Natural killer cell (primary cell): Measurements from ENCODE around the gene FAF1. TPM values are rescaled to one million over a fixed set of nuclear protein-coding genes. Genes with fewer than 3 reads are reported as not detected.

Source experiments
- ATAC-seq, 3 donors: fragments of 150-1000 bp in 2 of 3; fragments of 200-7000 bp in 1 of 3; cut with Tn5 transposase; 1 replicate in 1 of 3; 2 replicates in 2 of 3; pipeline ENCODE4 v1.10.0; 2021; ENCODE audit warnings: mild to moderate bottlenecking in 2 of 3, moderate library complexity in 2 of 3
- DNase-seq, 2 donors: peaks; one replicate each; pipeline versions ENCODE4 v3.0.0 to v3.0.0-alpha.2; 2013 to 2021; ENCODE audit warnings: mixed read lengths in 1 of 2
- H3K27ac ChIP-seq: one replicate; pipeline ENCODE4 v1.5.1; 2013; ENCODE audit warnings: mild to moderate bottlenecking, low read length
- H3K27me3 ChIP-seq: one replicate; pipeline ENCODE4 v1.6.1; 2013; ENCODE audit warnings: low read length; ENCODE audit not compliant: control insufficient read depth, insufficient read depth
- H3K36me3 ChIP-seq: one replicate; pipeline ENCODE4 v1.6.1; 2013; ENCODE audit warnings: low read length; ENCODE audit not compliant: control insufficient read depth, insufficient read depth
- H3K4me1 ChIP-seq: one replicate; pipeline ENCODE4 v1.6.1; 2013; ENCODE audit warnings: low read length; ENCODE audit not compliant: control insufficient read depth, insufficient read depth
- H3K4me3 ChIP-seq: one replicate; pipeline ENCODE4 v1.5.1; 2013; ENCODE audit warnings: low read length
- H3K9me3 ChIP-seq: one replicate; pipeline ENCODE4 v1.6.1; 2013; ENCODE audit warnings: low read length; ENCODE audit not compliant: control insufficient read depth, insufficient read depth
- H3K27ac Mint-ChIP-seq, 2 donors: one replicate each; pipeline ENCODE4 v1.8.0; 2022; ENCODE audit warnings: mild to moderate bottlenecking in 2 of 2, mixed read lengths in 2 of 2, moderate library complexity in 1 of 2
- H3K27me3 Mint-ChIP-seq, 2 donors: one replicate each; pipeline ENCODE4 v1.8.0; 2022; ENCODE audit warnings: low read depth in 2 of 2, mixed read lengths in 2 of 2
- H3K36me3 Mint-ChIP-seq: one replicate; pipeline ENCODE4 v1.8.0; 2022; ENCODE audit warnings: mixed read lengths
- H3K4me1 Mint-ChIP-seq, 2 donors: one replicate each; pipeline ENCODE4 v1.8.0; 2022; ENCODE audit warnings: mixed read lengths in 2 of 2
- H3K4me3 Mint-ChIP-seq: one replicate; pipeline ENCODE4 v1.8.0; 2022; ENCODE audit warnings: mild to moderate bottlenecking, moderate library complexity, mixed read lengths
- H3K9me3 Mint-ChIP-seq, 2 donors: one replicate each; pipeline ENCODE4 v1.8.0; 2022; ENCODE audit warnings: mixed read lengths in 2 of 2
- CTCF ChIP-seq: fragments of 200-600 bp; IDR thresholded peaks from one replicate; pipeline ENCODE4 v1.8.0; 2022; ENCODE audit warnings: antibody characterized with exemption
- WGBS: methylation state at CpG from one replicate; pipeline ENCODE4 v1.1.7; 2013; ENCODE audit warnings: missing lambda C conversion rate; ENCODE audit not compliant: insufficient coverage; 5-methylcytosine and 5-hydroxymethylcytosine counted together
- intact Hi-C: fragments of 100-400 bp; cut with micrococcal nuclease; formaldehyde crosslinking; loops from one replicate; pipeline ENCODE4 v1.14.2; 2022
- total RNA-seq, 4 donors: library from RNA; stranded (reverse); fragments of 120-200 nt in 1 of 4; gene quantifications; one replicate each; pipeline versions ENCODE4 v1.2.3 to v1.2.4, GENCODE V29; 2013 to 2022

FAF1 gene
- total RNA-seq, 3 donors from 2014 or later (not counting 1 experiment from before 2014, with no cell fraction given): 56.8 to 59.7 (median 57.2) TPM

- Histone ChIP-seq H3K9me3 (no peaks in the 10 kb centered on the region), H3K4me1 (peaks cover 10% of the 10 kb centered on the region), H3K27me3 (no peaks in the 10 kb centered on the region), H3K36me3 (no peaks in the 10 kb centered on the region), H3K27ac (no peak overlapping the region), H3K4me3 (no peak overlapping the region)
- Mint-ChIP-seq H3K27me3 (no peaks in the 10 kb centered on the region), H3K36me3 (no peaks in the 10 kb centered on the region), H3K27ac (no peak overlapping the region), H3K9me3 (no peaks in the 10 kb centered on the region), H3K4me3 (no peak overlapping the region), H3K4me1 (peaks cover 16 to 35% of the 10 kb centered on the region in 2 donors)
- TF ChIP-seq CTCF: no peak
- DNase-seq (no peak), ATAC-seq (no peak)
- intact Hi-C loops: loop anchor here (2.0 kb wide), 1 partner anchor 29 kb away; no protein-coding TSS in a partner anchor
- WGBS: 100% methylated on average over 2 of the region's 2 CpGs
These were observed 254.4 kb downstream of the FAF1 start for GRCh38 chr1:50705699-50706098.

GRCh38 chr1:50705041-50705440 is 255.0 kb downstream of the FAF1 start:
- H3K36me3 ChIP-seq: no peaks in the 10 kb centered on the region
- intact Hi-C loops: loop anchor here (2.0 kb wide), 1 partner anchor 30 kb away; no protein-coding TSS in a partner anchor
- H3K36me3 Mint-ChIP-seq: peaks cover 5% of the 10 kb centered on the region

GRCh38 chr1:50704126-50704525 is 255.9 kb downstream of the FAF1 start:
- DNase-seq: peak in 1 of 2 donors; percentile 46
- H3K4me1 Mint-ChIP-seq: peaks cover 22 to 33% of the 10 kb centered on the region in 2 donors
- intact Hi-C loops: loop anchor here (1.0 to 2.0 kb wide), 2 partner anchors 31 to 336 kb away; no protein-coding TSS in a partner anchor

More at GRCh38 chr1:50705041-50705440, 255.0 kb downstream of the FAF1 start:
- no peak for ATAC-seq
- TF ChIP-seq CTCF: no peak
- no peak overlapping the region for H3K4me3 Mint-ChIP-seq
- peaks cover 21 to 35% of the 10 kb centered on the region in 2 donors for H3K4me1 Mint-ChIP-seq
- WGBS: no CpG with 5 or more reads among the region's 1 CpG
- Histone ChIP-seq H3K4me3 (no peak overlapping the region), H3K4me1 (peaks cover 10% of the 10 kb centered on the region), H3K9me3 (no peaks in the 10 kb centered on the region), H3K27ac (no peak overlapping the region), H3K27me3 (no peaks in the 10 kb centered on the region)
- no peaks in the 10 kb centered on the region for H3K27me3 Mint-ChIP-seq
- no peak for DNase-seq
- H3K9me3 Mint-ChIP-seq: no peaks in the 10 kb centered on the region
- H3K27ac Mint-ChIP-seq: no peak overlapping the region

More at GRCh38 chr1:50704126-50704525, 255.9 kb downstream of the FAF1 start:
- peak; percentile 54 to 71 (median 56) for ATAC-seq
- Mint-ChIP-seq H3K27ac (no peak overlapping the region), H3K9me3 (no peaks in the 10 kb centered on the region), H3K4me3 (no peak overlapping the region), H3K27me3 (no peaks in the 10 kb centered on the region), H3K36me3 (peaks cover 6% of the 10 kb centered on the region)
- Histone ChIP-seq H3K27me3 (no peaks in the 10 kb centered on the region), H3K9me3 (no peaks in the 10 kb centered on the region), H3K27ac (no peak overlapping the region), H3K36me3 (no peaks in the 10 kb centered on the region), H3K4me1 (peaks cover 10% of the 10 kb centered on the region), H3K4me3 (no peak overlapping the region)
- WGBS: no CpG with 5 or more reads among the region's 1 CpG
- peak; percentile 72 for TF ChIP-seq CTCF
